Stimulated activated CD4-positive, alpha-beta T cell treated with anti-CD3 and anti-CD28 coated beads, Interleukin-1b, Interleukin-23, amount 100 ng/mL, for 48 hours (primary cell): ENCODE measurements around the gene BICD1.

Source experiments
- DNase-seq: peaks from one replicate; pipeline ENCODE4 v3.0.0-alpha.2; 2020

BICD1 gene

DNA sequence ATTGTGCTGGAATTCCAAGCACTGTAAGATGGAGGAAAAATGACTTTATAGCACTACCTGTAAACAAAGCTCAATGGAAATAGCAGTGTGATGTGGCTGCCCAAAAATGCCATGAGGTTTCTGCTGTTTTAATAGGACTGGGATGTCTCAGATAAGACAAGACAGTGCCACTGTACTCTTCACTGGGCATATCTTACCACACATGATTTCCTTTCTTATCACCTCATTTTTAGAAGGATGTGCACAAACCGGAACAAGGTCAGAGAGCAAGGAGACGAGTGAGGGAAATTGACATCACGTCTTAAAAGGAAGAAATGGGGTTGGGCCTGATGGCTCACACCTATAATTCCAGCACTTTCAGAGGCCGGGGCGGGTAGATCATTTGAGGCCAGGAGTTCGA is 254.3 kb downstream of the BICD1 start:
- DNase-seq, result no peak

- DNase-seq, result no peak
Measured at GRCh38 chr12:32362892-32363291, 256.2 kb downstream of the BICD1 start.

GRCh38 chr12:32365473-32366064 is 258.9 kb downstream of the BICD1 start:
- peak; percentile 19 for DNase-seq

DNA sequence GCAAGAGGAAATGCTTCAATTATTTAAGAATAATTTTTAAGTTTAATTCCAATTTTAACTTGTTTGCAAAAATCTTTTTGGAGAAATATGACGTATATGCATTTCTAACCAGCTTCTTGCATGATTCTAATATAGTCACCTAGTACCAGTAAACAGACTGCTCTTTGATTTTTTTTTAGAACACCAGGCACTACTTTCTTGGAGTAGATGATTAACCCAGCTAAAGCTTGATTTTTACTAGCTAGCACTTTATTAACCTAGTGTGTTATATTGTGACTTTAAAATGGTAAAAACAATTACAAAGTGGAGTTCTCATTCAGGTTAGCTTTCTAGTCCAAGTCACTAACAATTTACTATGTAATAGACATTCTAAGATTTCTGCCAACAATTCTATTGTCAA is 260.1 kb downstream of the BICD1 start:
- no peak for DNase-seq

DNA sequence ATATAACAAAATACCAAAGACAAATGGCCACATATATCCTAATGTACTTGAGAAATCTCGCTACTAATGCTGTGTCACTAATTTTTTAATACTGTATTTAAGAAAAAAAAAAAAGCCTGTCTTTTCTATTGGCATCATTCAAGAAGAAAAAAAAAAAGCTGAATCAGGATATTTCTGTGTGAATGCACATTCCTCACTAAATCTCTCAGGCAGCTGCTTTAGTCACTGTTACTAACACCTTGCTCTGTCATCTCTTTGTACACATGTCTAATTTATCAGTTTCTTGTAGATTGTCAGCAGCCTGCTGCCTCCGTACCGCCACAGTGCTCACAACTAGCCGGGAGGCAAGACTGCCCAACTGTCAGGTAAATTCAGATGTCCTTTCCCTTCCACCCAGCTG is 260.7 kb downstream of the BICD1 start:
- no peak for DNase-seq

- DNase-seq, result no peak
Measured at GRCh38 chr12:32369202-32369601, 262.6 kb downstream of the BICD1 start.

DNA sequence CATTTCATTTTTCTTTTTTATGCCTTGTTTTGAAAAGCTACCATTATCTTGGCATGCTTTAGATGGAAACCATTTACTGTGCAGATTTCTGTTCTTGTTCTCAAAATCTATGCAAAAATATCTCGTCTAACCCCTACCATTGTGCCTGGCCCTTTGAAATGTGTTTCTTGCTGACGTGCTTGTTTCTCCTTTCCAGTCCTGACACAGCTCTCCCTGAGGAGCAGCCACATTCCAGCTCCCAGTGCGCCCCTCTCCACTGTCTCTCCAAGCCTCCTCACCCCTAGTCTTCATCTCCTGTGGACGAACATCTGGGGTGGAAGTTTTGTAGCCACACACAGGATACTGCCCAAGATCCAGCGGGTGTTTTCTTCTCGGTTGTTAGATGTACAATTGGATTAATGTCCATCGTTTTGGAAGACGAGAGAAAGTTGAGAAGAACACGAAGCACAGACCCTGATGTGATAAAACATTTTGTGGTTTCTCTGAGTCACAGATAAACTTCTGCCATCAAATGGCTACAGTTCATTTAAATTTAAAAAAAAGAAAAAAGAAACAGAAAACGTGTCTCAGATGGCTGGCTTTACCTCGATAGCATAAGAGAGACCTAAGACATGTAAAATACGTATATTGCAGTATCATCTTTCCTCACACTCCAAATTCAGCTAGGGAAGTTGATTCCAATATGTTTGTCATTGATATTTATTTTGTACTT is 270.9 kb downstream of the BICD1 start:
- DNase-seq, result no peak

- DNase-seq, result no peak
Measured at GRCh38 chr12:32379213-32379612, 272.6 kb downstream of the BICD1 start.

- no peak for DNase-seq
Measured at GRCh38 chr12:32379667-32380066, 273.0 kb downstream of the BICD1 start.

DNA sequence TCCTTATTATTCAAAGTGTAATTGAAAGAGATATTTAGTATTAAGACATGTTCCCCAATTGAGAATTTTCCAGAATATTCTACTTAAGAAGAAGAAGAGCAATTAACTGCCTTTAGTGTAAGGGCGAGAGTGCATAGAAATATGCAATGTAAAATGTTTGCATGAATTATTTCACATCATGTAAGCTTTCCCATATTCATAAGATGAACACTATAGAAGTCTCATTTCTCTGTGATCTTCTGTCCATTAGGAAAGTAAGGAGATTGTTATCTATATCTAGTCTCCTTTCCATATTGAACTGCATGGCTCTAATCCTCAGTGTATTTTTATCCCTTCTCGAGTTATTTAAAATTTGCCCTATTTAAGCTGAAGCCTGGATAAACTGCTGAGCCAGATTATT is 275.6 kb downstream of the BICD1 start:
- DNase-seq, result no peak

GRCh38 chr12:32390572-32391219 is 284.0 kb downstream of the BICD1 start:
- peak; percentile 38 for DNase-seq

DNA sequence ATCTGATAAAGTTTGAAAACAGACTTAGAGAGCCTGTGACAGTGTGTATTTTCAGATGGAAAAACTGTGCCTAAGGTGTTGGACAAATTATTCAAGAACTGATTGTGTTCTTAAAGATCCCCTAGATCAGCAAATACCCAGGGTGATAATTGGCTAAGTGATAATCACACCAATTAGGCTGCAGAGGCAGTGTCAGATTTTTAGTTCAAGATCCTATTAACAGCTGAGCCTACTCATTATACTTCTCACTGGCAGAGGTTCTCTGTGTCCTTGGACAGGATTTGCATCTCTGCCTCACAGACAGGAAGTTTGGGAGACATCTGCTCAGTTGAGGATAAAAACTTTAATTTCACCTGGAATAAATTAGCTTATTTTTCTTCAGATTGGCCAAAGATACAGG is 288.4 kb downstream of the BICD1 start:
- no peak for DNase-seq

GRCh38 chr12:32397696-32398095 is 291.0 kb downstream of the BICD1 start:
- DNase-seq, result no peak

GRCh38 chr12:32398181-32398580 is 291.5 kb downstream of the BICD1 start:
- DNase-seq, result no peak

GRCh38 chr12:32398816-32399369 is 292.2 kb downstream of the BICD1 start:
- DNase-seq, result no peak

DNA sequence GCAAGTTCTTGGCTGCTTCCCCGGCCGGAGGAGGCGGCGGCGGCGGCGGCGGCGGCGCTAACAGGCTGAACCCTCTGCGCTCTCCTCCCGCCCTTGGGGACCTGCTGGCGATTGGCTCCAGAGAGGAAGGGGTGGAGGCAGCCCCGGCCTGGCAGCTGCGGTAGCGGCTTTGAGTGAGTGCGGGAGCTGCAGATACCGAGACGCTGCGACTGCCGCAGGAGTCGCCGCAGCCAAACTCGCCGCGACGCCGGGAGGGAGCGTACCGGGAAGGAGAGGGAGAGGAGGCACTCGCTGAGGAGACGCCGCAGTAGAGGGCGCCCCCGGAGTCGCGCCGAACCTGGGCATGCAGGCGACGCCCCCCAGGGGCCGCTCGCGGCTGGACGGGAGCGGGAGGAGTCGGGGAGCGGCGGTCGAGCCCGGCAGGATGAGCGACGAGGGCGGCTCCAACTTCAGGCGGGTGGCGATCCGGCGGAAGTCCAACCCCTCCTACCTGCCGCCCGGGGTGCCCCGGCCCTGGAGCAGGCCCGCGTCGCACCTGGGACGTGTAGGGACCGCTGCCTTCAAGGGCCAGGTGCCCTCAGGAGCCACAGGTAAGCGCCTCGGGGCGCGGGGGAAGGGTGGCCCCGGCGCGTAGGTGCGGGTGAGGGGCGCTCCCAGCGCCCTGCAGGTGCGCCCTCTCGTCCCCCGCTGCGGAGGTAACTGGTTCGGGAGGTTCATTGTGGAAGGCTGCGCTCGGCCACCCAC is 292.9 kb downstream of the BICD1 start, which contains the start of gene FGD4:
Gene FGD4, plus strand, starts transcription at position 189 of the 744 bp plus-strand sequence.
- DNase-seq, result peak; percentile 57

DNA sequence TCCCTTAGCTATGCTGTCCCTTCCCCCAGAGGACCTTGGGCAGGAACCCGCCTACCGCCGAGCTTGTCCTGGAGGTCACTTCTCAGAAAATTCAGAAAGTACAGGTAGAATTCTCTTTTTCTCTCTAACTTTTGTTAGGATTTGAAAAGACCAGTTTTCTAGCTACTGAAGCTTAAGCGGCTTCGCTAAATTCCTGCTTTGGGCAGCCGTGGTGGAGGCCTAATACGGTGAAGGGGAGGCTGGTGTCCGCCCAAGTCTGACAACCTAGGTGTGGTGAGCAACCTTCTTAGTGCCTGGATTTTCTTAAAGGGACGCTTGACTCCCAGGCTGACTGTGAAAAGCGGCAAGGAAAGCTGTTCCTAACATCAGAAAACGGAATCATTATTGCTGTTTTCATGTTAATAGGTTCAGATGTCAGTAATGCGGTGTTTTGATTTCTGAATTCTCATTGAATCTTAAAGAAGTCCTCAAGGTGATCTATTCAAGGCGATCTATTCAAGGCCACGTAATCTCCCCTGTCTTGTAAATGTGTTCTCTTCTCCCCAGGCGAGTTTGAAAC is 293.5 kb downstream of the BICD1 start:
- no peak for DNase-seq

DNA sequence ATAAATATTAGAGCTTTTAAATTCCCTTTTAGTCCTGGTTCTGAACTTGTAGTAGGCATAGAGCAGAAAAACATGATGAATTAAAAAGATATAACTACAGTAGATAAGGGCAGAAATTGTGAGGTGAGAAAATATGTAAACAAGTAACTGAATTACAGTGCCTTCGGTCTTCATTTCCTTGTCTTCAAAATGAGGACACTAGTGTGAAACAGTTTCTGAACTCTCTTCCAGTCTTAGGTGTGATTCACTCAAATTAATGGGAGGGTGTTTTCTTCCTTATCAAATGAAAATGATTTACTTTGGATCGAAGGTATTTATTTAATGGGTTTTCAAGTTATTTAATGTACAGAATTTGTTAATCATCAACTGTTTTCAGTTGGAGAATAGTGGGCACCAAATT is 294.2 kb downstream of the BICD1 start:
- no peak for DNase-seq

DNA sequence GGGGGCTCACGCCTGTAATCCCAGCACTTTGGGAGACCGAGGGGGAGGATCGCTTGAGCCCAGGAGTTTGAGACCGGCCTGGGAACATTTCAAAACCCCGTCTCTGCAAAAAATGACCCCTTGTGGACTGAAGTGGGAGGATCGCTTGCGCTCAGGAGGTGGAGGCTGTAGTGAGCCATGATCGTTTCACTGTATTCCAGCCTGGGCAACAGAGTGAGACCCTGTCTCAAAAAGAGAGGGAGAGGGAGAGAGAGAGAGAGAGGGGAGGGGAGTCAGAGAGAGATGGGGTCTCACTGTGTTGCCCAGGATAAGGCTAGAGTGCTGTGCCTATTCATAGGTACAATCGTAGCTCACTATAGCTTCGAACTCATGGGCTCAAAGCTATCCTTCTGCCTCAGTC is 295.5 kb downstream of the BICD1 start:
- DNase-seq, result no peak

DNA sequence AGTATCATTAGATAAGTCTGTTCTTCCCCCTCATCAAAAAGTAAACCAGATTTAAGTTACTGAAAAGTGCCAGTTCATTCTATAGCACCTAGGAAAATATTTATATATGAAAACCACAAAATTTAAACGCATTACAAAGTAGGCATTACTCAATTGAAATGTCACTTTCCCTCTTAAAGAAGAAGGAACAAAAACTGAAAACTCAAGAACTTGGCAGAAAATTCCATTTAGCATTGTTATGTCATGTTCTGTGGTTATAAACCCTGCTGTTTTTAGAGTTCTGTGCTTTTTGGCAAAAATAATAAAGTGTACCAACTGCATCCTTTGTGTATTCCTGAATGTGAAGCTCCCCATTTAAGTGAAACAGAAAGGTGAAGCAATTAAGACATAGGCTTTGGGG is 296.3 kb downstream of the BICD1 start:
- no peak for DNase-seq

GRCh38 chr12:32407795-32408194 is 301.1 kb downstream of the BICD1 start:
- no peak for DNase-seq

DNA sequence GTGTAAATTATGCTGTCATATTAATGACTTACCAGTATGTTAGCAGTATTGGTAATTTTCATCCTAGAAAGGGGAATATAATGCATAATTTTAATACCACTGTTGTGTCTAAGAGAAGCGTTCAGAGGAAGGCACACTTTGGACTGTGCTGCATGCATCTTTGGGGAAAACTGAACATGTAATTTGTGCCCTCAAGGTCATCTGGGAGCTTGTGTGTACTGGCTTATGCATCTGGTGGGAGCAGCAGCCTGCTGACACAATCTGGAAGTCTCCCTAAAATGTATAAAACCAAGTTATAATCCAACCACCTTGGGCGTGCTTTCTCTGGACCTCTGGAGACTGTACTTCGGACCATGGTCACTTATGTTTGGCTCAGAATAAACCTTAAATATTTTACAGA is 306.8 kb downstream of the BICD1 start:
- no peak for DNase-seq

DNA sequence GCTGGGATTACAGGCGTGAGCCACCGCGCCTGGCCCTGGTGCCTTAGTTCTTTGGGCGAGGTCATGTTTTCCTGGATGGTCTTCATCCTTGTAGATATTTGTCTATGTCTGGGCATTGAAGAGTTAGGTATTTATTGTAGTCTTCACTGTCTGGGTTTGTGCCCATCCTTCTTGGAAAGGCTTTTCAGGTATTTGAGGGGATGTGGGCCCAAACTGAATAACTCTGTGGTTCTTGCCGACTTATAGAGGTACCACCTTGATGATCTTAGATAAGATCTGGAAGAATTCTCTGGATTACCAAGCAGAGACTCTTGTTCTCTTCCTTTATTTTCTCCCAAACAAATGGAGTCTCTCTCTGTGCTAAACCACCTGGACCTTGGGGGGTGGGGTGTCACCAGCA is 311.6 kb downstream of the BICD1 start:
- no peak for DNase-seq
